PC-3 (cell line): Measurements from ENCODE around the gene AHNAK2. TPM values are rescaled to one million over a fixed set of nuclear protein-coding genes. Genes with fewer than 3 reads are reported as not detected.

Source experiments
- ATAC-seq: fragments of 200-7000 bp; cut with Tn5 transposase; 2 replicates; pipeline ENCODE4 v1.9.1; 2020; ENCODE audit warnings: mild to moderate bottlenecking, moderate library complexity
- BruUV-seq: library from RNA; stranded (reverse); fragments of 400-500 nt; replicated peaks from 2 replicates; lab custom pipeline; 2021; lab: Mats Ljungman, UMichigan
- CTCF ChIA-PET: fragments of 300-600 bp; sonication (Branson Sonifier 250); formaldehyde crosslinking; loops from one replicate; lab custom pipeline; 2022; ENCODE audit warnings: antibody characterized with exemption; lab: Charles Lee
- POLR2A ChIA-PET: fragments of 300-600 bp; sonication (Branson Sonifier 250); formaldehyde crosslinking; loops from one replicate; lab custom pipeline; 2022; ENCODE audit warnings: antibody characterized with exemption; ENCODE audit not compliant: unreplicated experiment; lab: Charles Lee
- DNase-seq: peaks from one replicate; pipeline ENCODE4 v3.0.0-alpha.2; 2015
- H2AFZ ChIP-seq: fragments of 300-600 bp; sonication (generic); 2 replicates; pipeline ENCODE4 v1.6.0; 2016; ENCODE audit warnings: antibody characterized with exemption, low read length
- H3F3A ChIP-seq: fragments of 300-600 bp; sonication (generic); one replicate; pipeline ENCODE4 v1.6.0; 2017; ENCODE audit warnings: antibody characterized with exemption, low read length, control low read depth, mild to moderate bottlenecking; ENCODE audit not compliant: unreplicated experiment
- H3K27ac ChIP-seq: fragments of 300-600 bp; sonication (generic); 2 replicates; pipeline ENCODE4 v1.5.1; 2016; ENCODE audit warnings: mild to moderate bottlenecking, low read length
- H3K27me3 ChIP-seq: fragments of 300-600 bp; sonication (generic); 2 replicates; pipeline ENCODE4 v1.6.1; 2016; ENCODE audit warnings: low read length, mixed read lengths
- H3K36me3 ChIP-seq: fragments of 300-600 bp; sonication (generic); 2 replicates; pipeline ENCODE4 v1.6.1; 2016; ENCODE audit warnings: low read depth, mixed run types, low read length, mixed read lengths
- H3K4me1 ChIP-seq: fragments of 300-600 bp; sonication (generic); 2 replicates; pipeline ENCODE4 v1.5.1; 2016; ENCODE audit warnings: low read length; ENCODE audit not compliant: insufficient read depth
- H3K4me2 ChIP-seq: fragments of 300-600 bp; sonication (generic); 2 replicates; pipeline ENCODE4 v1.6.0; 2016; ENCODE audit warnings: low read length
- H3K4me3 ChIP-seq: fragments of 300-600 bp; sonication (generic); 2 replicates; pipeline ENCODE4 v1.5.1; 2016; ENCODE audit warnings: mild to moderate bottlenecking, low read length, mixed read lengths
- H3K79me2 ChIP-seq: fragments of 300-600 bp; sonication (generic); 2 replicates; pipeline ENCODE4 v1.6.1; 2017; ENCODE audit warnings: low read length, mixed read lengths
- H3K9ac ChIP-seq: fragments of 300-600 bp; sonication (generic); 2 replicates; pipeline ENCODE4 v1.6.0; 2016; ENCODE audit warnings: mild to moderate bottlenecking, low read length
- H3K9me2 ChIP-seq: fragments of 300-600 bp; sonication (generic); replicated peaks from 2 replicates; pipeline ENCODE4 v1.6.1; 2016; ENCODE audit warnings: mixed run types, low read length, mixed read lengths
- H3K9me3 ChIP-seq: fragments of 300-600 bp; sonication (generic); 2 replicates; pipeline ENCODE4 v1.6.1; 2016; ENCODE audit warnings: low read length, mixed read lengths
- H4K20me1 ChIP-seq: fragments of 300-600 bp; sonication (generic); 2 replicates; pipeline ENCODE4 v1.6.1; 2016; ENCODE audit warnings: low read length, mixed read lengths
- CTCF ChIP-seq: fragments of 300-600 bp; sonication (generic); conservative IDR thresholded peaks from 2 replicates; pipeline ENCODE4 v1.5.1; 2017; ENCODE audit warnings: antibody characterized with exemption, low read depth, mild to moderate bottlenecking, low read length
- EZH2 ChIP-seq: fragments of 300-600 bp; sonication (generic); IDR thresholded peaks from one replicate; pipeline ENCODE4 v1.6.1; 2017; ENCODE audit warnings: antibody characterized with exemption, mild to moderate bottlenecking, low read length; ENCODE audit not compliant: unreplicated experiment
- EZH2phosphoT487 ChIP-seq: fragments of 300-600 bp; sonication (generic); IDR thresholded peaks from 2 replicates; pipeline ENCODE4 v1.6.1; 2018; ENCODE audit warnings: mild to moderate bottlenecking, antibody characterized with exemption, low read length, borderline replicate concordance
- intact Hi-C: fragments of 100-400 bp; cut with micrococcal nuclease; formaldehyde crosslinking; loops from 2 replicates; pipeline ENCODE4 v1.9.0; 2023
- total RNA-seq: library from RNA; depleted of rRNA; stranded (reverse); fragments of >200 nt; gene quantifications from 2 replicates; pipeline ENCODE4 v1.2.3, GENCODE V29; 2014

Gene AHNAK2
- total RNA-seq, 1 experiment from 2014 or later = 25.0 TPM

GRCh38 chr14:104976198-104977007, 1.8 kb downstream of the AHNAK2 start:
- no peaks in the 10 kb centered on the region for H4K20me1 ChIP-seq
- ATAC-seq (peak; percentile 6), DNase-seq (peak; percentile 88)
- ChIA-PET POLR2A (no interaction called here), CTCF (no interaction called here)
- H3K4me2 ChIP-seq = peak overlapping the region; percentile 95
- no peak overlapping the region for H3K27ac ChIP-seq
- no peaks in the 10 kb centered on the region for H3F3A ChIP-seq
- peaks cover 33% of the 10 kb centered on the region for H3K79me2 ChIP-seq
- H3K4me3 ChIP-seq = peak overlapping the region; percentile 97
- intact Hi-C loops = loop anchor here (1.0 kb wide), 1 partner anchor 69 kb away; no protein-coding TSS in a partner anchor
- no peaks in the 10 kb centered on the region for H3K36me3 ChIP-seq
- peaks cover 71% of the 10 kb centered on the region for H3K4me1 ChIP-seq
- H3K9ac ChIP-seq = no peak overlapping the region
- H3K27me3 ChIP-seq = no peaks in the 10 kb centered on the region
- BruUV-seq = no TSS peak
- H2AFZ ChIP-seq = no peak overlapping the region
- TF ChIP-seq EZH2phosphoT487 = no peak
- TF ChIP-seq CTCF = peak; percentile 85
- no peaks in the 10 kb centered on the region for H3K9me2 ChIP-seq
- H3K9me3 ChIP-seq = no peaks in the 10 kb centered on the region

- intact Hi-C loops = loop anchor here (1.0 kb wide), 1 partner anchor 70 kb away; no protein-coding TSS in a partner anchor
- no peaks in the 10 kb centered on the region for H3K27me3 ChIP-seq
- no peak overlapping the region for H3K4me3 ChIP-seq
- no peak overlapping the region for H2AFZ ChIP-seq
- no peaks in the 10 kb centered on the region for H3K9me3 ChIP-seq
- no peaks in the 10 kb centered on the region for H3F3A ChIP-seq
- H3K27ac ChIP-seq = no peak overlapping the region
- peaks cover 40% of the 10 kb centered on the region for H3K79me2 ChIP-seq
- no peak for ATAC-seq
- ChIA-PET CTCF (interaction anchor here (1.0 kb wide), 1 partner anchor 50 kb away, joined by 3 read pairs; no protein-coding TSS in a partner anchor), POLR2A (no interaction called here)
- peak overlapping the region; percentile 95; the same call in 1 of the 2 replicates for H3K4me2 ChIP-seq
- H4K20me1 ChIP-seq = no peaks in the 10 kb centered on the region
- H3K9me2 ChIP-seq = no peaks in the 10 kb centered on the region
- H3K36me3 ChIP-seq = no peaks in the 10 kb centered on the region
- peaks cover 79% of the 10 kb centered on the region for H3K4me1 ChIP-seq
- DNase-seq = no peak
- BruUV-seq = no TSS peak
- TF ChIP-seq CTCF (no peak), EZH2 (no peak), EZH2phosphoT487 (no peak)
- H3K9ac ChIP-seq = no peak overlapping the region
Observed at GRCh38 chr14:104975481-104976197, 2.5 kb downstream of the AHNAK2 start.
